GM18858 (cell line): ENCODE data around the gene MIPEP.
"Not testable (repeated sequence)": the region's sequence is repeated elsewhere in the genome, so short reads cannot be mapped to it uniquely, and the experiment has no call there.

Source experiments
- ATAC-seq: cut with Tn5 transposase; IDR thresholded peaks from one replicate; pipeline ENCODE4 v1.9.1; 2021; ENCODE audit not compliant: unreplicated experiment

Gene MIPEP

DNA sequence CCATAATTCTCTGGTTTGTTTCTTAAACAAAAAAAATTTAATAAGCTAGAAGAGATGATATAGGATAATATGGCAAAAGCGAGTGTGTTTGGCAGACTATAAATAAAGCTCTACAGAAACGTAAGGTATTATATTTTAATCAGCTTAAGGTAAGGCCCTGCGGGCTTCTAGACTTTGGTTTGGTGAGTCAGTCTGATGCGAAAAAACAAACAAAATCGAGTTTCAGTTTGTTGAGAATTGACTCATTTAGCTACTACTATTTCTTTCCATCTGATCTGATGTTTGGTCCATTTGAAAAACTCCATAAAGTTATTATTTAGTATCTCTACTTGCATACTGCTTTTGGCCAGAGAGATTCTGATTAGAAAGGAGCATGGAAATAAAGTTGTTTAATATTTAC lies 138.0 kb downstream of the MIPEP start:
- peak; percentile 41 for ATAC-seq

DNA sequence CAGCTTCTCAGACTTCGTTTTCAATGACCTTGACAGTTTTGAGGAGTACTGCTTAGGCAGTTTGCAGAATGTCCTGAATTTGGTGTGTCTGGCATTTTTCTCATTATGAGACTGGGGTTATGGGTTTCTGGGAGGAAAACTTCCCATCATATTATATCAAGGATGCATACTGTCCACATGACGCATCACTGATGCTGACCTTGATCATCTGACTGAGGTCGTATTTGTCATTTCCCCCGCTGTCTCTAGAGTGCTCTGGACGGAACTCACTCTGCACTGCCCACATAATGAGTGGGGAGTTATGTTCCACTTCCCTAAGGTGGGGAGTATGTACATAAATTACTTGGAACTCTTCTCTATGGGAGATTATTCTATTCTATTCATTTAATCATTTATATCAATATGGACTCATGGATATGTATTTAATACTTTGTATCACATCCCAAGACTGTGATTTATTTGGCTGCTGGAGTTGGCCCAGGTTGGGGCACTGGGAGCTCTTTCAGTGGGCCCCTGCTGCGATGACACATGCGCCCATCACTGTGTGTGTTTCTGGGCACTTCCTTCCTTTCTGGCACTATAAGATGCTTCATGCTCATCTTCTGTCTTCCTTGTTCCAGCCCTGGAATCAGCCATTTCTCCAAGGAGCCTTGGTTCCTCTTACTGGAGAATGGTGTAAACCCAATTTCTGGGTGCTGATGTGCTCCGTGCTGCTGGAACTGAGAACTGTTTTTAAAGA lies 138.6 kb downstream of the MIPEP start:
- no peak for ATAC-seq

DNA sequence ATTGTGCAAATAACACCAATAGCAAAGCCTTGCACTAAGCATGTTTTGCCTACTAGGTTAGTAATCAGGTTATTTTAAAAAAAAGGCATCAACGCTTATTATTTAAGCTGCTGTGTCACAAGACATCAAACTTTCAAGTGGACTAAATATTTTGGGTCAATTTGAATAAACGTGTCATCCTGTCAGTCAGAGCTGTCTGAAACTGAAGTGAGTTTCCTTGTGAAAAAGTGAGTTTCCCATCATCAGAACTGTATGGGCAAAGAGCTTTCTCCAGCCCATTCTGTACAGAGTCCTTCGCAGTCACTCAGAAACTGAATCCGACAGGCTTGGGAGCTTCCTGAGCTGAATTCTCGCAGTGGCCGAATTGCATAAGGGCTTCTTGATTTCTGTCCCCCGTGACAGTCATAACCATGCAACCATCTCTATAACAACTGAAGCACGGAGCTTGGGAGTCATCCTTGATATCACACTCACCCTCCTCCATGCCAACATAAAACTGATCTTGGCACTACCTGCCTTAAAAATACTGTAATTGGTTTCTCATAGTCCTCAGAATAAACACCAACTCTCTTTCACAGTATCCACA lies 139.8 kb downstream of the MIPEP start:
- no peak for ATAC-seq

DNA sequence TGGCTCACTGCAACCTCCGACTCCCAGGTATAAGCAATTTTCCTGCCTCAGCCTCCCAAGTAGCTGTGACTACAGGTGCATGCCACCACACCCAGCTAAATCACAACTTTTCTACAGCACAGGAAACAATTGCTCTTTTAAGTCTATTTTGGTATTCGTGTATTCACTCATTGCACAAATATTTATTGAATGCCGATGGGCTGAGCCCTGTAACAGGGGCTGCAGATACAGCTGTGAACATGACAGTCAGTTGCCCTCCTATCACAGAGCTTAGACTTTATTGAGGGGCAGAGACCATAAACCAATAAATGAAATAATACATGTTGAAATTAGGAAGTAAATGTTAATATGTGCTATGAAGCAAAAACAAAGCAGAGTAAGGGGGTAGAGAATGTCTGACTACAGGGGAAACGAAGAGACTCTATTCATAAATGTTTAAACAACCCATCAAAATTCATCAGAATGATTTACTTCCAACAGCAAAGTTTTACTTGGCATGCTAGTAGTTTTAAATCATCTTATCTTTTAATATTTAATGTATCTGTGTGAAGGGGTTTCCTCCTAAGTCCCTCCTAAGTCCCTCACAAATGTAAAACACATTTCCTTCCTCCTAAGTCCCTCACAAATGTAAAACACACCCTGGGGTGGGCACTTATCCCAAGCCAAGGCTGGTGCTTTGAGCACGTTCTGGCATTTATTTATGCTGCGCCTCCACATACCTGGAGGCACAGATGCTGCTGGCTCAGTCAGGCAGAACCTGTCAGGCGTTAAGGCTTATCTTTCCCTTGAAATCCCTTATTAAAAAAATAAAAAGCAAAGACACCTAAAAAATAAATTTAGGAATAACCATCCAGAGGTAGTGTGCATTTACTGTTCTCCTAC lies 140.8 kb downstream of the MIPEP start:
- no peak for ATAC-seq

DNA sequence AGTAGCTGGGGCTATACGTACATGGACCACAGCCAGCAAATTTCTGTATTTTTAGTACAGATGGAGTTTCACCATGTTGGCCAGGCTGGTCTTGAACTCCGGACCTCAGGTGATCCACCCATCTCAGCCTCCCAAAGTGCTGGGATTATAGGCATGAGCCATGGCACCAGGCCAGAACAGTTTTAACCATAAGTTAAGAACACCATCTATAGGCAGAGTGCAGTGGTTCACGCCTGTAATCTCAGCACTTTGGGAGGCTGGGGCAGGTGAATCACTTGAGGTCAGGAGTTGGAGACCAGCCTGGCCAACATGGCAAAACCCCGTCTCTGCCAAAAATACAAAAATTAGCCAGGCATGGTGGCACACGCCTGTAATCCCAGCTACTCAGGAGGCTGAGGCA lies 143.1 kb downstream of the MIPEP start:
- not testable (repeated sequence) for ATAC-seq

DNA sequence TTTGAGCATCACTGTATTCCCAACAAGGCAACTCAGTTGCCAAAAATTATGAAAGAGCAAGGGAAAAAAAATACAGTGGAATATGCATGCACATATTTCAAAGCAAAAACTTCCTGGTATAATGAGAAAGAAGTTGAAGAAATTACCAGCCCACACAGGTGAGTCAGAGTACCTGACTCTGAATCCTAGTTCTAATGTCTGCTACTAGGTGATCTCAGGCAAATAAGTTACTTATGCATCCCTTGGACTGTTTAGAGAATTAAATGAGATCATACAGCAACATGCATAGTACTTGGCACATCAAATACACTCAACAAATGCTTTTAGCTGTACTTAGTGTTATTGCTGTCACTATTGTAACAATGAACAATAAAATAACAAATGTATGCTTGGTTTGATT lies 144.9 kb downstream of the MIPEP start:
- ATAC-seq: no peak

DNA sequence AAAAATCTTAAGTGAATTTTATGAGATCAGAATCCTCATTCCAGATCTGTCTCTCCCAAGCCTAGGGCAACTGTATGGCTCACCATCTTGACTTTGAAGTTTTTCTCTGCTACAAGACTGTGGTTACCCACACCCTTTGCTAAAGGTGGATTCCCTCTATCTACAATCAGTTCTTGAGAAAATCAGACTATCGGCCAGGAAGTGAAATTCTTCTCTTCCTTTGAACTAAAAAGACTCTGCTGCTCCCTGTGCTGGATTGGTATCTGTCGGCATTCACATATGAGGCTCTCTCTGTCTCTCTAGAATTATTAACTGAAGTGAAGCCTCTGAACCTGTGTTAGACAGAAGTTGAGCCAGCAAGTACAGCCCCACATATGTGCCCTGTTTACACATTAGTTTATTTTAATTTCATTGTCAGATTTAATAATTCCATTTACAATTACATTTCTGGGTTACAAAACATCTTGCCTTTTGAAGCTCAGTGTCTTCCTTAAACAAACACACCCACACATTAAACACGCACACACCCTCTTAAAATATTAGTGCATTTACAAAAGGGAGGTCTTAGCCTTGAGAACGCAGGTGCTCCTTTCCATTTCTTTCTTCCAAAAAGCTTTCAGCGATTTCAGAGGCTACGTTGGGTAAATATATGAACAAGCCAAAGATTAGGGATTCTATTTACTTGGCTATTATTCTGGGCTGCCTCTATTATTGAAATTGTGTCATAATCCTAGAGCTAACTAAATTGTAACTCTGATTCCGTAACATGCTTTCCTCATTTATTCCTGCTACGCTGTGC lies 145.7 kb downstream of the MIPEP start:
- peak; percentile 47 for ATAC-seq

DNA sequence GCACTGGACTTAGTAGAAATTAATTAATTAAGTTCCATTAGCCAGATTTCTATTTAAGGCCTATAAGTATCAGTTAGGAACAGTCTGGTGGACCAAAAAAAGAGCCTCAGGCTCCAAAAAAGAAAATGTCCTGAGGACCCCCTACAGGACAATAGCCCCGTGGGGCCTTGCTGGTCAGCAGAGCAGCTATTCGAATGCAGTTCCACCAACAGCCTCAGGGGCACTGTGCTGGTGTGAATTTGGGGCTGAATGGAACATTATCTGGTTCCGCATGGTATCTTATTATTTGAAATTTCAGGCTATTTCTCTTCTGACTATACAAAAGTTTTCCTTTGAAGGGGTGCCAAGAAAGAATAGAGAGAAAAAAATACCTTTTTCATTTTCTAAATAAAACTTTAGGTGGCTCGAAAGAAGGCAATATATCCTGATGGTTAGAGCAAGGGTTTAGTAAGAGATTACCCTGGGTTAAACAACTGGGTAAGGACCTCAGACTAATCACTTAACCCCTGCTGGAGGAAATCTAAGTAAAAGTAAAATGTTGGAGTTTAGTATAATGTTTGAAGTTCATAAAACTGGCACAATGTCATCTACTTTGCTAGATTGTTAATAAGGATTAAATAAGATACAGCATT lies 147.2 kb downstream of the MIPEP start:
- no peak for ATAC-seq

DNA sequence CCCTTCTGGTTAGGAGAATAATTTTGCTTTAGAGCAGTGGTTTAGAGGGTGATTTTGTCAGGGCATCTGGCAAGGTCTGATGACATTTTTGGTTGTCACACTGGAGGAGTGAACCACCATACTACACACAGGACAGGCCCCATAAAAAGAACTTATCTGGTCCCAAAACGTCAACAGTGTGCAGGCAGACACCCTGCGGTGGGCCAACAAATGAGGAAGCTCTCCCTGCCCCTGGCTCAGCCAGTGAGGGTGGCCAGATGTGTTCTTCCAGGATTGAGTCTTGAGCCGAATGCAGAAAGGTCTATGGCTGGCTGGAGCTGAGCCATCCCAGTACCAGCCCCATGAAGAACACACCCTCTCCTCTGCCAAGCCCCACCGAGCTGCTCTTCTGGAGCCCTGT lies 149.2 kb downstream of the MIPEP start:
- ATAC-seq: no peak

DNA sequence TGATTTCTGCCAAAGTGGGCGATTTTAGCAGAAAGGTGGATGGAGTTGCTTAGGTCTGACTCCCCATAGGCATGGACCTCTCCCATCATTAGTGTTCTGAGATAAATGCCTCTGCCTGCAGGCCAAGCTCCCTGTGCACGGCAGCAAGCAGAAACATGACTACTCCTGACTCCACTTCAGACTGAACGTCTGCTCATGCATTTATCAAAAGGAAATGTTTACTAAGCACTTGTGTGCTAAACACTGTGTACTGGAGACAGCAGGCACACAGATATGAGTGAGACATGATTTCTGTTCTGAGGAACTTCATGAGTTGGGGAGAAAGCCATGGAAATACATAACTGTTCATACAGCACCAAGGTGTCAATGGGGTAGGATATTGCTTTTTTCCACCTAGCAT lies 149.6 kb downstream of the MIPEP start:
- no peak for ATAC-seq

DNA sequence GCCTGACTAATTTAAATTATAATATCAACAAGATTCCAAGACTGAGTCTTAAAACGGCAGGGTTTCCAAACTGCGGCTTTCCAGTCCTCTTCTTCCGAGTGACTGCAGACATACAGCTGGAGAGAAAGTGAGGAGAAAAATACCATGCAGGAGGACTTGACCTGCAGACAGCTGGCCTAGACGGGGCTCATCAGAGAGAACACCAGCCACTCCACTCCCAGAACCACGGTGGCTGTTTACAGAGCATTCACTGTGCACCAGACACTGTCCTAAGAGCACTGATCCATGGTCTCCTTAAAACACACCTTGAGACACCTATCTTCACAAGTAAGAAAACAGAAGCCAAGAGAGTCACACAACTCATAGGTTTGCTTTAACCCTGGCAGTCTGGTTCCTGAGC lies 152.7 kb downstream of the MIPEP start:
- ATAC-seq: no peak

DNA sequence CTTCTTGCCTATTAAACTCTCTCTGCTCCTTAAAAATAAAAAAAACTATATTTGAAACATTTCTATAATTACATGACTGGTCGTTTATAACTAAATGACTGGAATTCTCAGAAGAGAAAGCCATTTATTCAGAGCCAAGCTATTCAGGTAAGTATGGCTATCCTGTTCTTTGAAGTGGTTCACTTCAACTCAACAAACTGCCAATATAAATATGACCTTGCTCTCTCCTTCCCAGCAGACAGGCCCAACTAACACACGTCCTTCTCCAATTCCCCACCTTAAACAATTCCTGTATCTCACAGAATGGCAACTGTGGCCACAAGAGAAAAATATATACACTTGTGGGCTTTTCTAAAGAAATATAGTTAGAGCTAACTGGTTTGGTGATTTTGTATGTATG lies 153.9 kb downstream of the MIPEP start:
- ATAC-seq: no peak

DNA sequence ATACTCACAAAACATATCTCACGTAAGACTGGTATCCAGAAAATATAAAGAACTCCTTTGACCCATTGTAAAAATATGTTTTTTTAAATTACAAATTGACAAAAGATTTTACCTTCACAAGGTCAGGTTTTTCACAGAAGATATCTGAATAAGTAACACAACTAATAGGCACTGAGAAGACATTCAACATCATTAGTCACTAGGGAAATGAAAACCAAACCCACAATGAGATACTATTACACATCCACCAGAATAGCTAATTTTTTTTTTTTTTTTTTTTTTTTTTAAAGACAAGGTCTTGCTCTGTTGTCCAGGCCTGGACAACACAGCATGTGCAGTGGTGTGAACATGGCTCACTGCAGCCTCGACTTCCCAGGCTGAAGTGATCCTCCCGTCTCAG lies 157.5 kb downstream of the MIPEP start:
- no peak for ATAC-seq

DNA sequence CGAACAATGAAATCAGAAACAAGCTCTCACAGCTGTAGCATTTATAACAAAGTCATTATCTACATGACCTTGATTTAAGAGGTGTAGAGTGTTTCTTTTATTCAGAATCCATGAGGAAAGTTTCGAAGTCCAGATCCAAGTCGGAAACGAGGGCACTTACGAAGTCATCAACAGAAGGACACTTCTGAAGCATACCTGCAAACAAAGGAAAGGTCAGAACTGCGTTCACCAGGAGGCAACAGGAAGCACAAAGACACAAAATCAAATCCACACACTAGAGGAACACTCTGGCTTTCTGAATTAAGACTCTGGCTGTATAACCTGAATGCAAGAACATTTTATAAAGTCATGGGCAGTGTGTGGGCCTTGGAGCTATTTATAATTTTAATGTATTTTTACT lies 158.9 kb downstream of the MIPEP start:
- no peak for ATAC-seq

DNA sequence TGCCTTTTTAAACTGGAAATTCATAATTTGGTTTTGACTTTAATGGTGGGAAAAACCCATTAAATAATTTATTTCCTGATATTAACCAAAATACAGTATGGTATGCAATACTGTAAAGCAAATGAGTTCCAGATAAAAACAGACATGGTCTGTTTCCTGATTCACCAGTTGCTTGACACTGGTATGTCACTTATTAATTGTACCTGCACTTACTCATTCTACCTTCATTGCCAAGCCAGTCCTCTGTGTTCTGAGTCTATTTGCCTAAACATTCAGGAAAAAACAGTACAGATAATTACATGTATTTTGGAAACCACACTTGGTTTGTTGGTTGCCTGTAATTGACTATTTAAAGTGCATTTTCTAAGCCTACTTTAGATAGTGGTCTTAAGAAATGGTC lies 159.7 kb downstream of the MIPEP start:
- no peak for ATAC-seq

DNA sequence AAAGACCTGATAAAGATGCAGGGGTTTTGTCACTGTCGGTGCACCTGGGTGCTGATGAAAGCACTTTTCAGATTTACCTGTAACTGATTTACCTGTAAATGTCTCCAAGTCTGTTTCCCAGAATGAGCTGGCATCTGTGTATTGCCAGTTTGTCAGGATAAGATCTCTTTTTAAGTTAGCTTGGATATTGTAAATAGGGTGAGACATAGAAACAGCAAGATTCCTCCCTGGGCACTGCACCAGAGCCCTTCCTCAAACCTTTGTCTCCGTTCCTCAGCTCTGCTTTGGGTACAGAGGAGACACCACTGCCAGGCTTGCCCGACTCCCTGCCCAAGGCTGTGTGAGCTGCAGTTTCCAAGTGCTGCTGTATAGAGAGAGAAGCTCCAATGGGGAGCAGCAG lies 160.4 kb downstream of the MIPEP start:
- ATAC-seq: no peak

DNA sequence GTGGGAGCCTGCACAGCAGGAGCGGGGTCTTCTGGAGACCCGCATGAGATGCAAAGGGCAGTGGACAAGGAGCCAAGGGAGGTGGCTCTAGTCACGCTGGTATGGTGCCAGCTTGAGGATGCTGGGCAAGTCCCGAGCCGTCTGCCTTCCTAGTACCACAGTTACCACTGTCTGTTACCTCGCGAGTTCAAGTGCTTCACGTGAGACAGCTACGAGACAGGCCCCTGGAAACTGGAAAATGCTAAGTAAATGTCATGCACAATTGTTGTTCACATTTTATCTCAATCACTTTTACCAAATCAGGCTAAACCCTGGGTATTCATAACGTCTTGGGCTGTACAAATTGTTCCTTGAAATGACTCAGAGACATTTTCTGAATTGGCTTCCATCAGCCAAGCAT lies 163.3 kb downstream of the MIPEP start:
- no peak for ATAC-seq

DNA sequence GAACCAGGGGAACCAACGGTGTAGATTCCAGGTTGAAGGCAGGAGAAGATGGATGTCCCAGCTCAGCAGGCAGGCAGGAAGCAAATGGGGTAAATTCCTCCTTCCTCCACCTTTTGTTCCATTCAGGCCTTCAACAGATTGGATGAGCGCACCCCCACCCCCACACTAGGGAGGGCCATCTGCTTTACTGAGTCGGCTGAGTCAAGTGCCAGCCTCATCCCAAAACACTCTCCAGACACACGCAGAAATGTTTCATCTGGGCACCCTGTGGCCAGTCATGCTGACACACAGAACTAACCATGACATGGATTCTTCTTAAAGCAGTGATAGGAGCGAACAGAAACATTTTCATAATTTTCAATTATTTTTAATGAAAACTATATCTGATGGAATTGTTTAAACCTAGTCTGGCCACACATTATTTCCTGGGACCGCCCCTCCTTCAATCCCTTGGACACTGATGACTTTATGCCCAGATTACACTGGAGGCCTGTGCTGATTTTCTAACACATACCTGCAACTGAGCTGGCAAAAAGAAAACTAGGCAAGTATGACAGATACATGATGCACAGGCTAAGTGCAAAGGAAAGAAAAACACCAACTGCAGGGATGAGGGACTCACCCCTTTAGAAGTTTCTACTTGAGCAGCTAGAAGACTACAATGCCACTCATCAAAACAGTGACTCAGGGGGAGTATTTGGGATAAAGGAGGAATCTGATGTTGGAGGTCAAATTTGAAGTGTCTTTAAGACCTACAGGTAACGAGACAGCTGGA lies 164.8 kb downstream of the MIPEP start:
- ATAC-seq: no peak

DNA sequence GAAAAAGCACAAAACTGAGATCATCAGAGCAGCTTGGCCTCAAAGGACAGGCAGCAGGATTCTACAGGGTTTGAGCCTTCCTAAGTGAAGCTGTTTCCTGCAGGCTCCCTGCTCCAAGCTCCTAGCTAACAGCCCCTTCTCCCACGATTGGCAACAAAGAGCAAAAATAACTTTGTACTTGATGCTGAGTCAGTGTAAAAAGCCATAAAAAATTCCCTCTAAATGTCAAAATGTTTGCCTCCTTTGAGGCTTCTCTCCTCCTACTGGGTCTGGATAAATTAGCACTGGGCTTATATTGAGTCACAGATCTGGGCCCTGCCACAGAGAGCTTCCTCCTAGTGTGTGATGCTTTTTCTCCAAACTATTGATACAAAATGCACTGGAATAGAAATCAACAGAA lies 165.7 kb downstream of the MIPEP start:
- no peak for ATAC-seq
